Cardiac fibroblast (primary cell): Measurements from ENCODE around the gene SLC13A5.
A peak's percentile ranks its signal among the peaks of the same experiment; 100 is the strongest.

Experiments used
- DNase-seq, 2 donors: peaks; one replicate each; pipeline versions ENCODE4 v3.0.0 to v3.0.0-alpha.2; 2010; ENCODE audit warnings: low read depth in 2 of 2
- H3K4me3 ChIP-seq, 2 donors: replicated peaks in 1 of 2; 1 replicate in 1 of 2; 2 replicates in 1 of 2; pipeline ENCODE4 v1.5.1; 2011; ENCODE audit warnings: low read depth in 2 of 2, low read length in 2 of 2, mild to moderate bottlenecking in 2 of 2, moderate library complexity in 1 of 2
- CTCF ChIP-seq: IDR thresholded peaks from one replicate; pipeline ENCODE4 v1.5.1; 2011; ENCODE audit warnings: low read depth, mild to moderate bottlenecking, low read length, inconsistent platforms

Gene SLC13A5

DNA sequence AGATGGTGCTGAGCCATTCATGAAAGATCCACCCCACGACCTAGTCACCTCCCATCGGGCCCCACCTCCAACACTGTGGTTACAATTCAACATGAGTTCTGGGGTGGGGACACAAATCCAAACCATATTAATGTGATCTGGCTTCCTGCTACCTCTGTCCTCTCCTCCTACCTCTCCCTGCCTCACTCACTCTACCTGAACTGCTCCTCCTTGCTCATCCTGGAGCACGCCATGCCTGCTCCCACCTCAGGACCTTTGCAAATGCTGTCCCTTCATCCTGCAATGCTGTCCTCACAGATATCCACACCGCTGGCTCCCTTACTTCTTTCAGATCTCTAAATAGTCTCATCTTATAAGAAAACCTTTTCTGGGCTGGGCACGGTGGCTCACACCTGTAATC lies 10.8 kb upstream of the SLC13A5 start:
- no peak for TF ChIP-seq CTCF
- no peak for DNase-seq
- H3K4me3 ChIP-seq = no peak overlapping the region

DNA sequence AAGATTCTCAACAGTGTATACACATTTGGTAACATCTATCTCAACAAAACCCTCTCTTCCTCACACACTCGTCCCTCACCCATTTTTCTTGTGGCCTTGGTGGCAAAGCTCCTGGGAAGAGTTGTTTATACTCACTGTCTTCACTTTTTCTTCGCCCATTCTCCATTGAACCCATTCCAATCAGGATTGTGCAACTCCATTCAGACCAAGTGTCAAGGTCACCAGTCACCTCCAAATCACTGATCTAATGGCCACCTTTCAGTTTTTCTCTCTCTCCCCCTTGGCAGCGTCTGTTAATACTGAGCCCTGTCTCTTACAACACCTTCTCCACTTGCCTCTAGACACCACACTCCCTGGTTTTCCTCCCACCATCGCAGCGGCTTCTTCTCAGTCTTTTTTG lies 8.6 kb upstream of the SLC13A5 start:
- DNase-seq = no peak
- no peak for TF ChIP-seq CTCF
- H3K4me3 ChIP-seq = no peak overlapping the region

- TF ChIP-seq CTCF = no peak
- DNase-seq = no peak
- no peak overlapping the region for H3K4me3 ChIP-seq
Measured at GRCh38 chr17:6716736-6717135, 3.6 kb upstream of the SLC13A5 start.

GRCh38 chr17:6714315-6714874 lies 1.2 kb upstream of the SLC13A5 start:
- H3K4me3 ChIP-seq = no peak overlapping the region
- TF ChIP-seq CTCF = no peak
- no peak for DNase-seq

GRCh38 chr17:6713918-6714271 lies 726 bp upstream of the SLC13A5 start:
- DNase-seq = no peak
- peak overlapping the region in 1 of 2 donors; percentile 18 for H3K4me3 ChIP-seq
- TF ChIP-seq CTCF = no peak

DNA sequence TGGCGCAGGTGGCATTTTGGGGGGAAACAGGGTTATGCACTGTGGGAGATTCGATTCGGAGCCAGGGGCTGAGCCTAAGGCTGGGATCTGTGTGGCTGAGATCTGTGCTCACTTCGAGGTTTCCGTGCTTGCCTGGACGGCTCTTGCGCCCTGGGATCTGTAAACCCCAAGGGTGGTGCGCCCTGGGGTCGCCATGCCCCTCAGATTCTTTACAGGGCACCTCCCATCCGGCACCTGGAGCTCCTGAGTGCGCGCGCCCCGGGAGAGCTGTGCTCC lies 377 bp downstream of the SLC13A5 start:
- no peak for DNase-seq
- no peak for TF ChIP-seq CTCF
- peak overlapping the region in 1 of 2 donors; percentile 18 for H3K4me3 ChIP-seq

GRCh38 chr17:6712058-6712853 lies 913 bp downstream of the SLC13A5 start:
- H3K4me3 ChIP-seq = no peak overlapping the region
- DNase-seq = peak; percentile 6 to 21
- no peak for TF ChIP-seq CTCF
